ENCODE data around the gene ST6GAL1.

Gene ST6GAL1

DNA sequence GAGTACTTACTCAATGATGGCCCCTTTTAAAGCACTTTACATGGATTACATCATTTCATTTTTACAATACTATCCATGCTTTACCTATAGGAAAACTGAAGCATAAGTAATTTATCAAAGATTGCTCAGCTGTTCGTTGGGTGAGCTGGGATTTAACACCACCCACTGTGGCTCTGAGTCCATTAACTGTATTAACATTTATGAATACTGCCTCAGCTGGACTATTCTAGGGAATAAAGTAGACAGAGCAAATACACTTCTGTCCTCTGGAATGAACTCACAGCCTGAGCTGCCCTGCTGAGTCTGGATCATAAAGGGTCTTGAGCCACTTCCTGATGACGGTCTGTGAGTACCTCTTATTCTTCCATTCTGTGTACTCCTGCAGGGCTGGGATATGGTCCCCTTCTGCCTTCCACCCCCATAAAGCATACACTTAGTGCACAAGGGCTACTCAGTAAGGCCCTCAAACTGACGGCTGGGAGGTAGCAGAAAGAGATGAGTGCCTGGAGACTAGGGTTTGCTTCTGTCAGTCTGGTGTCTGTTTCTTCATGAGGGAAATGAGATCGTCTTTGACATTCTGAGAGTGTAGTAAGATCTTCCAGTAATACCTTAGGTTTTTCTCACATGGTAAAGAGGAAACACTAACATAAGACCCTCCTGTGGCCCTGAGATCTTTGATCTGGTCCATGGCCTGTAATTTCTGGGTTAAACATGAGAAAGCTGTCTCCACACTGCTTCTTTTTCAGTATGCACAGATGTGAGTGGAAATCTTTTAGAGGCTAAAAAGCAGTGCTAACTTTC, 12.6 kb upstream of the ST6GAL1 start:
- no peak overlapping the region for H3K9ac ChIP-seq (ENCODE audit: low read length)
- H3K9me3 ChIP-seq (ENCODE audit: control insufficient read depth, low read length): no peaks in the 10 kb centered on the region
- no peaks in the 10 kb centered on the region for H3K4me1 ChIP-seq (ENCODE audit: control insufficient read depth, insufficient read depth, low read length)
- H3K27me3 ChIP-seq (replicated peaks; ENCODE audit: control insufficient read depth, insufficient read depth, low read length): peaks cover 20% of the 10 kb centered on the region
- DNase-seq (ENCODE audit: low read depth): no peak
- H3K36me3 ChIP-seq (ENCODE audit: control insufficient read depth, insufficient read depth, low read length, severe bottlenecking): no peaks in the 10 kb centered on the region
- H3K4me3 ChIP-seq (ENCODE audit: low read length): no peak overlapping the region

GRCh38 chr3:186920301-186920700, 10.0 kb upstream of the ST6GAL1 start:
- Histone ChIP-seq H3K4me3 (ENCODE audit: low read length) (no peak overlapping the region), H3K9me3 (ENCODE audit: control insufficient read depth, low read length) (no peaks in the 10 kb centered on the region), H3K36me3 (ENCODE audit: control insufficient read depth, insufficient read depth, low read length, severe bottlenecking) (no peaks in the 10 kb centered on the region), H3K9ac (ENCODE audit: low read length) (no peak overlapping the region), H3K4me1 (ENCODE audit: control insufficient read depth, insufficient read depth, low read length) (no peaks in the 10 kb centered on the region), H3K27me3 (replicated peaks; ENCODE audit: control insufficient read depth, insufficient read depth, low read length) (peaks cover 21% of the 10 kb centered on the region)
- DNase-seq (ENCODE audit: low read depth): no peak

DNA sequence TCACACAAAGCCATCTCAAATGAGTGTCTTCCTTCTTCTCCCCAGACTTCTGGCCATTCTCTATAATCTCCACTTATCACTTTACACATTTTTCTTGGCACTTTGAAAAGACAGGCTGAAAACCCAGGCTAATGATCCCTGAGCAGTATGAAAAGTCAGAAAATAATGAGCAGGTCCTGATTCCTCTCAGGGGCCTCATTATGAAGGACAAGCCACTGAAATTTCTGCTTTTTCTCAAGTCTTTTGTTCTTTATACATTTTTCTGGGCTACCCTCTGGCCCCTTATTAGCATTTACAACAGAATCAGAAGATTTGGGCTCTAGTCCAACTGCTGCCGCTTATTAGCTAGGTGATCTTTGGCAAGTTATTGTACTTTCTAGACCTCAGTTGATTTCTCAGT, 9.5 kb upstream of the ST6GAL1 start:
- Histone ChIP-seq H3K36me3 (ENCODE audit: control insufficient read depth, insufficient read depth, low read length, severe bottlenecking) (no peaks in the 10 kb centered on the region), H3K9ac (ENCODE audit: low read length) (no peak overlapping the region), H3K4me3 (ENCODE audit: low read length) (no peak overlapping the region), H3K27me3 (replicated peaks; ENCODE audit: control insufficient read depth, insufficient read depth, low read length) (peaks cover 20% of the 10 kb centered on the region), H3K9me3 (ENCODE audit: control insufficient read depth, low read length) (no peaks in the 10 kb centered on the region), H3K4me1 (ENCODE audit: control insufficient read depth, insufficient read depth, low read length) (no peaks in the 10 kb centered on the region)
- no peak for DNase-seq (ENCODE audit: low read depth)

- H3K9ac ChIP-seq (ENCODE audit: low read length): no peak overlapping the region
- peaks cover 14% of the 10 kb centered on the region for H3K27me3 ChIP-seq (replicated peaks; ENCODE audit: control insufficient read depth, insufficient read depth, low read length)
- H3K9me3 ChIP-seq (ENCODE audit: control insufficient read depth, low read length): no peaks in the 10 kb centered on the region
- DNase-seq (ENCODE audit: low read depth): no peak
- no peaks in the 10 kb centered on the region for H3K36me3 ChIP-seq (ENCODE audit: control insufficient read depth, insufficient read depth, low read length, severe bottlenecking)
- H3K4me1 ChIP-seq (ENCODE audit: control insufficient read depth, insufficient read depth, low read length): no peaks in the 10 kb centered on the region
- H3K4me3 ChIP-seq (ENCODE audit: low read length): no peak overlapping the region
Measured at GRCh38 chr3:186921578-186921977, 8.7 kb upstream of the ST6GAL1 start.

- H3K36me3 ChIP-seq (ENCODE audit: control insufficient read depth, insufficient read depth, low read length, severe bottlenecking): no peaks in the 10 kb centered on the region
- no peak overlapping the region for H3K9ac ChIP-seq (ENCODE audit: low read length)
- H3K4me3 ChIP-seq (ENCODE audit: low read length): no peak overlapping the region
- peaks cover 14% of the 10 kb centered on the region for H3K27me3 ChIP-seq (replicated peaks; ENCODE audit: control insufficient read depth, insufficient read depth, low read length)
- DNase-seq (ENCODE audit: low read depth): no peak
- H3K4me1 ChIP-seq (ENCODE audit: control insufficient read depth, insufficient read depth, low read length): no peaks in the 10 kb centered on the region
- H3K9me3 ChIP-seq (ENCODE audit: control insufficient read depth, low read length): no peaks in the 10 kb centered on the region
Measured at GRCh38 chr3:186922224-186922623, 8.1 kb upstream of the ST6GAL1 start.

DNA sequence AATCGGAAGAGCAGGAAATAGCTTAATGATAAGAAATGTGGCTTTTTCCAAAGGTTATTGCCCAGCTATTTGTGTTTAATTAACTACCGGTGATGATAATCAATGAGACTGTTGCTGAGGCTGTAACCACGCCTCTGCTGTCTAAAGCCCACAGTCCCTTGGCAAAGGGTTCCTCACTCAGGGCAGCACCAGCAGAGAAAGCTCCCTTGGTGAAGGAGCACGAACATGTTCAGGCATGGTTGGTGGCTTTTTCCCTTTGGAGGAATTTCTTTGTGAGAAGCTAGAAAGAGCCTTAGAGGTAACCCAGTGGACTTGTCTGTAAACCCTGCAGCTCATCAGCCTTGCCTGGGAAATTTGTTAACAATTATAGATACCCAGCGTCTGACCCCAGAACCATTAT, 7.5 kb upstream of the ST6GAL1 start:
- H3K36me3 ChIP-seq (ENCODE audit: control insufficient read depth, insufficient read depth, low read length, severe bottlenecking): no peaks in the 10 kb centered on the region
- no peak overlapping the region for H3K9ac ChIP-seq (ENCODE audit: low read length)
- H3K4me3 ChIP-seq (ENCODE audit: low read length): no peak overlapping the region
- H3K9me3 ChIP-seq (ENCODE audit: control insufficient read depth, low read length): no peaks in the 10 kb centered on the region
- H3K4me1 ChIP-seq (ENCODE audit: control insufficient read depth, insufficient read depth, low read length): no peaks in the 10 kb centered on the region
- H3K27me3 ChIP-seq (replicated peaks; ENCODE audit: control insufficient read depth, insufficient read depth, low read length): peaks cover 11% of the 10 kb centered on the region
- DNase-seq (ENCODE audit: low read depth): no peak

- Histone ChIP-seq H3K36me3 (ENCODE audit: control insufficient read depth, insufficient read depth, low read length, severe bottlenecking) (no peaks in the 10 kb centered on the region), H3K27me3 (replicated peaks; ENCODE audit: control insufficient read depth, insufficient read depth, low read length) (peaks cover 9% of the 10 kb centered on the region), H3K4me1 (ENCODE audit: control insufficient read depth, insufficient read depth, low read length) (no peaks in the 10 kb centered on the region), H3K9ac (ENCODE audit: low read length) (no peak overlapping the region), H3K9me3 (ENCODE audit: control insufficient read depth, low read length) (no peaks in the 10 kb centered on the region), H3K4me3 (ENCODE audit: low read length) (no peak overlapping the region)
- no peak for DNase-seq (ENCODE audit: low read depth)
Measured at GRCh38 chr3:186923241-186923640, 7.1 kb upstream of the ST6GAL1 start.

DNA sequence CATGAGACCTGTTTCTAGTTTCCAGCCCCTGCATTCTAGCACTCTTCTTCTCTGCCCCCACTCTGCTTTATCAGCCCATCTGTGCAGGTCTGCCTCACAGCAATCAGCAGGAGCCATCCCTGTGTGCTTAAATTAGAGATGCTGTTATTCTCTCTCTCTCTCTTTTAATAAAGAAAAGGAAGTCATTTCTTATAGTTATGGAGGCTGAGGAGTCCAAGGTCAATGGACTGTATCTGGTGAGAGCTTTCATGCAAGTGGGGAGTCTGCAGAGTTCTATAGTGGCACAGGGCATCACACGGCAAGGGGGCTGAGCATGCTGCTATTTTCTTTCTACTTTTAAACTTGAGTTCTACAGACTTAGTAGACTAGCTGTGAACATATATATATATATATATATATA, 4.5 kb upstream of the ST6GAL1 start:
- H3K9me3 ChIP-seq (ENCODE audit: control insufficient read depth, low read length): no peaks in the 10 kb centered on the region
- DNase-seq (ENCODE audit: low read depth): no peak
- H3K27me3 ChIP-seq (replicated peaks; ENCODE audit: control insufficient read depth, insufficient read depth, low read length): peaks cover 21% of the 10 kb centered on the region
- H3K4me3 ChIP-seq (ENCODE audit: low read length): no peak overlapping the region
- H3K4me1 ChIP-seq (ENCODE audit: control insufficient read depth, insufficient read depth, low read length): peaks cover under 1% of the 10 kb centered on the region
- H3K9ac ChIP-seq (ENCODE audit: low read length): no peak overlapping the region
- H3K36me3 ChIP-seq (ENCODE audit: control insufficient read depth, insufficient read depth, low read length, severe bottlenecking): no peaks in the 10 kb centered on the region

GRCh38 chr3:186929186-186929585, 1.1 kb upstream of the ST6GAL1 start:
- no peak for DNase-seq (ENCODE audit: low read depth)
- Histone ChIP-seq H3K9me3 (ENCODE audit: control insufficient read depth, low read length) (no peaks in the 10 kb centered on the region), H3K4me1 (ENCODE audit: control insufficient read depth, insufficient read depth, low read length) (peaks cover 14% of the 10 kb centered on the region), H3K9ac (ENCODE audit: low read length) (no peak overlapping the region), H3K27me3 (replicated peaks; ENCODE audit: control insufficient read depth, insufficient read depth, low read length) (peaks cover 50% of the 10 kb centered on the region), H3K4me3 (ENCODE audit: low read length) (no peak overlapping the region), H3K36me3 (ENCODE audit: control insufficient read depth, insufficient read depth, low read length, severe bottlenecking) (no peaks in the 10 kb centered on the region)

DNA sequence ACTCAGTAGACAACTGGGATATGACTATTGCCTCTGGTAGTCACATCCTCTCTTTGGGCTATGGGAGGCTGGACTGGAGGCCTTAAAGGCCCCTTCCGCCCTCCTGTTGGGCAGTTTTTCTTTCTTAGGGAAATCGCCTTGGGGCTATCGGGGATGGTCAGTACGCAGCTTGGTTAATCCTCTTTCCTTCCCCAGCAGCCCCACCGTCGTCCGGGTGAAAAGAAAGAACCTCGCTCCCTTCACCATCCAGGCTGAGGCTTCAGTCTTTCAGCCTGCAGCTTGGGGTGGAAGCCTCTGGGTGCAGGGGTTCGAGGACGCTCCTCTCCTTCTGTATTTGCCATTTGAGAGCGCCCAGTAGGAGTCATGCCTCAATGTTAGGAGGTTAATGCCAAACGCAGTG, 641 bp upstream of the ST6GAL1 start:
- no peaks in the 10 kb centered on the region for H3K36me3 ChIP-seq (ENCODE audit: control insufficient read depth, insufficient read depth, low read length, severe bottlenecking)
- no peak for DNase-seq (ENCODE audit: low read depth)
- peaks cover 48% of the 10 kb centered on the region for H3K27me3 ChIP-seq (replicated peaks; ENCODE audit: control insufficient read depth, insufficient read depth, low read length)
- peak overlapping the region; percentile 81 for H3K4me3 ChIP-seq (ENCODE audit: low read length)
- no peaks in the 10 kb centered on the region for H3K9me3 ChIP-seq (ENCODE audit: control insufficient read depth, low read length)
- peaks cover 14% of the 10 kb centered on the region for H3K4me1 ChIP-seq (ENCODE audit: control insufficient read depth, insufficient read depth, low read length)
- H3K9ac ChIP-seq (ENCODE audit: low read length): no peak overlapping the region

GRCh38 chr3:186930641-186931531, 560 bp downstream of the ST6GAL1 start:
- DNase-seq (ENCODE audit: low read depth): peak; percentile 58

More at GRCh38 chr3:186930641-186931531, 560 bp downstream of the ST6GAL1 start:
- Histone ChIP-seq H3K4me3 (ENCODE audit: low read length) (peak overlapping the region; percentile 81), H3K9me3 (ENCODE audit: control insufficient read depth, low read length) (no peaks in the 10 kb centered on the region), H3K4me1 (ENCODE audit: control insufficient read depth, insufficient read depth, low read length) (peaks cover 14% of the 10 kb centered on the region), H3K9ac (ENCODE audit: low read length) (no peak overlapping the region), H3K36me3 (ENCODE audit: control insufficient read depth, insufficient read depth, low read length, severe bottlenecking) (no peaks in the 10 kb centered on the region), H3K27me3 (replicated peaks; ENCODE audit: control insufficient read depth, insufficient read depth, low read length) (peaks cover 46% of the 10 kb centered on the region)
